ENCODE data around the gene CHTOP.

CHTOP gene

DNA sequence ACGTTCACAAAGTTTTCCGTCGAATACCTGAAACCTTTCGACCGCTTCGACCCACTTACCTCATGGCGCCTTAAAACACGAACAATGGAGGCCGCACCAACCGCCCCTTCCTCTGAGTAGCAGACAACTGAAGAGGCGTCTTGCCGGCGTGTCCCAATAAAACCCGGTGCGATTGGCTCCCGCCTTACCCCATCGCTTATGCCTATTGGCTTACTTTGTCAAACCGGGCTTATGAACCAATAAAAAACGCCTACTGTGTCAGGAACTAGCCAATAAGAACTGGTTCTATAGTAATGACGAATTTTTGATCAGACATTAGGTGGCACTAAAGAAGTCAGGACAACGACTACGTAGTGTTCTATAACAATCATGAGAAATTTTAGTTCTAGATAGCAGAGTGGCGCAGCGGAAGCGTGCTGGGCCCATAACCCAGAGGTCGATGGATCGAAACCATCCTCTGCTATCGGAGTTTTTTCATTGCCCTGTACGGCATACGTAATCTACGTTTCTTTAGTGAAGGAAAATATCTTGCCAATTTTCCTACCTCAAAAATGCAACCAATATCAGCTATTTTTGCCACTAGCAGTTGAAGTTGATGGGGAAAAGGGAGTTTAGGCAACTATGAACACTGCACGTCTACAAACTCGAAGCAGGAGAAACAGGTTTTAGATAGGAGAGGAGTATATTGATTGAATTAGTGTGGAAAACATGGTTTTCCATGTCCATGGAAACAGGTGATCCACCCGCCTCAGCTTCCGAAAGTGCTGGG lies 37.2 kb downstream of the CHTOP start, which contains the start of gene ILF2:
TSS of gene ILF2 (minus strand) at position 135 of the 769 bp plus-strand sequence. CDS start at position 64, 71 bp downstream.
- POLR2A ChIA-PET = interaction anchor here (0.6 to 2.1 kb wide), 11 partner anchors 13 to 319 kb away, joined by 3 to 12 read pairs (median 3); partner anchors contain the start of genes CHTOP, CREB3L4, GATAD2B and INTS3
- CTCF ChIA-PET = interaction anchor here (1.3 to 1.5 kb wide), 2 partner anchors 36 to 77 kb away, joined by 4 to 5 read pairs; no protein-coding TSS in a partner anchor
- H3K4me1 ChIP-seq (ENCODE audit: control insufficient read depth, insufficient read depth, low read length) = no peaks in the 10 kb centered on the region
- TF ChIP-seq ZNF416 (tag by site-specific recombination; IDR thresholded peaks at IDR 0.05) (no peak), ZNF138 (tag by site-specific recombination; IDR thresholded peaks at IDR 0.05; ENCODE audit: borderline replicate concordance) (no peak), ZNF114 (tag by site-specific recombination; IDR thresholded peaks at IDR 0.05) (no peak), GLI4 (tag by site-specific recombination; IDR thresholded peaks at IDR 0.05) (no peak), ZNF404 (tag by site-specific recombination; IDR thresholded peaks at IDR 0.05) (no peak), ZBTB20 (tag by site-specific recombination; IDR thresholded peaks at IDR 0.05) (peak; percentile 58; the same call in 1 of the 2 replicates), ZNF341 (tag by site-specific recombination; IDR thresholded peaks at IDR 0.05; ENCODE audit: low read depth) (no peak), ZSCAN30 (tag by site-specific recombination; IDR thresholded peaks at IDR 0.05) (peak; percentile 84), ZNF292 (tag by site-specific recombination; IDR thresholded peaks at IDR 0.05; ENCODE audit: borderline replicate concordance, low read depth) (no peak), FEZF1 (tag by site-specific recombination; IDR thresholded peaks at IDR 0.05) (no peak), KLF9 (tag by site-specific recombination; IDR thresholded peaks at IDR 0.05; ENCODE audit: low read depth) (0 out of 2 replicates have a peak, but pooled peaks have one; percentile 10), ZFHX2 (tag by site-specific recombination; conservative IDR thresholded peaks at IDR 0.05) (peak; percentile 77), BCL11B (tag by site-specific recombination; IDR thresholded peaks at IDR 0.05; ENCODE audit: low read depth) (no peak), ZNF121 (tag by site-specific recombination; IDR thresholded peaks at IDR 0.05) (no peak), HOXA7 (CRISPR knock-in tag; IDR thresholded peaks at IDR 0.05; ENCODE audit: borderline replicate concordance) (no peak), ZNF629 (tag by site-specific recombination; IDR thresholded peaks at IDR 0.05) (peak; percentile 94), ZNF529 (tag by site-specific recombination; IDR thresholded peaks at IDR 0.05; ENCODE audit: insufficient replicate concordance) (no peak), ZNF473 (tag by site-specific recombination; IDR thresholded peaks at IDR 0.05) (no peak), ZNF777 (tag by site-specific recombination; IDR thresholded peaks at IDR 0.05; ENCODE audit: borderline replicate concordance) (no peak), ZNF600 (tag by site-specific recombination; IDR thresholded peaks at IDR 0.05) (no peak), ZNF776 (tag by site-specific recombination; IDR thresholded peaks at IDR 0.05; ENCODE audit: borderline replicate concordance) (no peak), ZIC2 (tag by site-specific recombination; IDR thresholded peaks at IDR 0.05) (no peak), ZNF560 (tag by site-specific recombination; IDR thresholded peaks at IDR 0.05; ENCODE audit: borderline replicate concordance) (no peak), ZNF184 (tag by site-specific recombination; IDR thresholded peaks at IDR 0.05) (peak; percentile 87), ZNF664 (tag by site-specific recombination; IDR thresholded peaks at IDR 0.05) (no peak)
- TF ChIP-seq, protein P1, sequence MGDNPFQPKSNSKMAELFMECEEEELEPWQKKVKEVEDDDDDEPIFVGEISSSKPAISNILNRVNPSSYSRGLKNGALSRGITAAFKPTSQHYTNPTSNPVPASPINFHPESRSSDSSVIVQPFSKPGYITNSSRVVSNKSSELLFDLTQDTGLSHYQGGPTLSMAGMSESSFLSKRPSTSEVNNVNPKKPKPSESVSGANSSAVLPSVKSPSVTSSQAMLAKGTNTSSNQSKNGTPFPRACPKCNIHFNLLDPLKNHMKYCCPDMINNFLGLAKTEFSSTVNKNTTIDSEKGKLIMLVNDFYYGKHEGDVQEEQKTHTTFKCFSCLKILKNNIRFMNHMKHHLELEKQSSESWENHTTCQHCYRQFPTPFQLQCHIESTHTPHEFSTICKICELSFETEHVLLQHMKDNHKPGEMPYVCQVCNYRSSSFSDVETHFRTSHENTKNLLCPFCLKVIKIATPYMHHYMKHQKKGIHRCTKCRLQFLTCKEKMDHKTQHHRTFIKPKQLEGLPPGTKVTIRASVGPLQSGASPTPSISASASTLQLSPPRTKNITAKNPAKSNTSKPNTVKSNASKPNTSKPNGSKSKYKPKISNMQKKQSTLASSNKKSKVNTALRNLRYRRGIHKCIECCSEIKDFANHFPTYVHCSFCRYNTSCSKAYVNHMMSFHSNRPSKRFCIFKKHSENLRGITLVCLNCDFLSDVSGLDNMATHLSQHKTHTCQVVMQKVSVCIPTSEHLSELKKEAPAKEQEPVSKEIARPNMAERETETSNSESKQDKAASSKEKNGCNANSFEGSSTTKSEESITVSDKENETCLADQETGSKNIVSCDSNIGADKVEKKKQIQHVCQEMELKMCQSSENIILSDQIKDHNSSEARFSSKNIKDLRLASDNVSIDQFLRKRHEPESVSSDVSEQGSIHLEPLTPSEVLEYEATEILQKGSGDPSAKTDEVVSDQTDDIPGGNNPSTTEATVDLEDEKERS (tag by site-specific recombination; IDR thresholded peaks at IDR 0.05) = no peak
- TF ChIP-seq, protein P2, sequence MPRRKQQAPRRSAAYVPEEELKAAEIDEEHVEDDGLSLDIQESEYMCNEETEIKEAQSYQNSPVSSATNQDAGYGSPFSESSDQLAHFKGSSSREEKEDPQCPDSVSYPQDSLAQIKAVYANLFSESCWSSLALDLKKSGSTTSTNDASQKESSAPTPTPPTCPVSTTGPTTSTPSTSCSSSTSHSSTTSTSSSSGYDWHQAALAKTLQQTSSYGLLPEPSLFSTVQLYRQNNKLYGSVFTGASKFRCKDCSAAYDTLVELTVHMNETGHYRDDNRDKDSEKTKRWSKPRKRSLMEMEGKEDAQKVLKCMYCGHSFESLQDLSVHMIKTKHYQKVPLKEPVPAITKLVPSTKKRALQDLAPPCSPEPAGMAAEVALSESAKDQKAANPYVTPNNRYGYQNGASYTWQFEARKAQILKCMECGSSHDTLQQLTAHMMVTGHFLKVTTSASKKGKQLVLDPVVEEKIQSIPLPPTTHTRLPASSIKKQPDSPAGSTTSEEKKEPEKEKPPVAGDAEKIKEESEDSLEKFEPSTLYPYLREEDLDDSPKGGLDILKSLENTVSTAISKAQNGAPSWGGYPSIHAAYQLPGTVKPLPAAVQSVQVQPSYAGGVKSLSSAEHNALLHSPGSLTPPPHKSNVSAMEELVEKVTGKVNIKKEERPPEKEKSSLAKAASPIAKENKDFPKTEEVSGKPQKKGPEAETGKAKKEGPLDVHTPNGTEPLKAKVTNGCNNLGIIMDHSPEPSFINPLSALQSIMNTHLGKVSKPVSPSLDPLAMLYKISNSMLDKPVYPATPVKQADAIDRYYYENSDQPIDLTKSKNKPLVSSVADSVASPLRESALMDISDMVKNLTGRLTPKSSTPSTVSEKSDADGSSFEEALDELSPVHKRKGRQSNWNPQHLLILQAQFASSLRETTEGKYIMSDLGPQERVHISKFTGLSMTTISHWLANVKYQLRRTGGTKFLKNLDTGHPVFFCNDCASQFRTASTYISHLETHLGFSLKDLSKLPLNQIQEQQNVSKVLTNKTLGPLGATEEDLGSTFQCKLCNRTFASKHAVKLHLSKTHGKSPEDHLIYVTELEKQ (tag by site-specific recombination; IDR thresholded peaks at IDR 0.05; ENCODE audit: borderline replicate concordance) = peak; percentile 59; the same call in 1 of the 2 replicates
- TF ChIP-seq, protein P3, sequence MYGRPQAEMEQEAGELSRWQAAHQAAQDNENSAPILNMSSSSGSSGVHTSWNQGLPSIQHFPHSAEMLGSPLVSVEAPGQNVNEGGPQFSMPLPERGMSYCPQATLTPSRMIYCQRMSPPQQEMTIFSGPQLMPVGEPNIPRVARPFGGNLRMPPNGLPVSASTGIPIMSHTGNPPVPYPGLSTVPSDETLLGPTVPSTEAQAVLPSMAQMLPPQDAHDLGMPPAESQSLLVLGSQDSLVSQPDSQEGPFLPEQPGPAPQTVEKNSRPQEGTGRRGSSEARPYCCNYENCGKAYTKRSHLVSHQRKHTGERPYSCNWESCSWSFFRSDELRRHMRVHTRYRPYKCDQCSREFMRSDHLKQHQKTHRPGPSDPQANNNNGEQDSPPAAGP (tag by site-specific recombination; IDR thresholded peaks at IDR 0.05) = peak; percentile 81; the same call in 1 of the 2 replicates
- TF ChIP-seq, protein P4, sequence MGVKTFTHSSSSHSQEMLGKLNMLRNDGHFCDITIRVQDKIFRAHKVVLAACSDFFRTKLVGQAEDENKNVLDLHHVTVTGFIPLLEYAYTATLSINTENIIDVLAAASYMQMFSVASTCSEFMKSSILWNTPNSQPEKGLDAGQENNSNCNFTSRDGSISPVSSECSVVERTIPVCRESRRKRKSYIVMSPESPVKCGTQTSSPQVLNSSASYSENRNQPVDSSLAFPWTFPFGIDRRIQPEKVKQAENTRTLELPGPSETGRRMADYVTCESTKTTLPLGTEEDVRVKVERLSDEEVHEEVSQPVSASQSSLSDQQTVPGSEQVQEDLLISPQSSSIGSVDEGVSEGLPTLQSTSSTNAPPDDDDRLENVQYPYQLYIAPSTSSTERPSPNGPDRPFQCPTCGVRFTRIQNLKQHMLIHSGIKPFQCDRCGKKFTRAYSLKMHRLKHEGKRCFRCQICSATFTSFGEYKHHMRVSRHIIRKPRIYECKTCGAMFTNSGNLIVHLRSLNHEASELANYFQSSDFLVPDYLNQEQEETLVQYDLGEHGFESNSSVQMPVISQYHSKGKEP (tag by site-specific recombination; IDR thresholded peaks at IDR 0.05) = peak; percentile 70

More for the DNA sequence above, 37.2 kb downstream of the CHTOP start, which contains the start of gene ILF2:
- Histone ChIP-seq H3K36me3 (ENCODE audit: control insufficient read depth in 2 of 2, insufficient read depth in 1 of 2, low read length in 2 of 2) (peaks cover 35 to 43% of the 10 kb centered on the region in 2 experiments), H3K4me3 (ENCODE audit: low read depth, low read length) (peak within 1 kb of the TSS; percentile 85), H3K9me3 (ENCODE audit: control insufficient read depth, insufficient read depth, low read depth, low read length) (no peaks in the 10 kb centered on the region), H3K27ac (ENCODE audit: extremely low read depth, low read depth, low read length) (peak within 1 kb of the TSS; percentile 77)
